K562 (cell line): ENCODE measurements around the gene KMT2D. TPM values are rescaled to one million over a fixed set of nuclear protein-coding genes. Genes with fewer than 3 reads are reported as not detected.

Experiments used
- ARID1B ChIP-seq: fragments of 450-650 bp; IDR thresholded peaks from 2 replicates; pipeline ENCODE4 v1.6.1; 2016; ENCODE audit warnings: antibody characterized with exemption, mild to moderate bottlenecking, inconsistent platforms
- COPS2 ChIP-seq: fragments of 450-650 bp; conservative IDR thresholded peaks from 2 replicates; pipeline ENCODE4 v1.6.1; 2016; ENCODE audit warnings: mild to moderate bottlenecking, moderate library complexity
- GATAD2B ChIP-seq: fragments of 450-650 bp; IDR thresholded peaks from 2 replicates; pipeline ENCODE4 v1.6.1; 2017; ENCODE audit warnings: mild to moderate bottlenecking, borderline replicate concordance
- GTF2E2 ChIP-seq: fragments of 200-800 bp; sonication (Bioruptor generic); IDR thresholded peaks from 2 replicates; pipeline ENCODE4 v1.6.1; 2016; ENCODE audit warnings: missing genetic modification characterization, missing compliant biosample characterization
- NFATC3 ChIP-seq: fragments of 450-650 bp; IDR thresholded peaks from 2 replicates; pipeline ENCODE4 v1.6.1; 2017; ENCODE audit warnings: mild to moderate bottlenecking
- NFE2L1 ChIP-seq: fragments of 450-650 bp; IDR thresholded peaks from 2 replicates; pipeline ENCODE4 v1.6.1; 2016; ENCODE audit warnings: missing genetic modification characterization, low read depth, mild to moderate bottlenecking, missing compliant biosample characterization, moderate library complexity, borderline replicate concordance
- PHB ChIP-seq: fragments of 250-450 bp; sonication (Bioruptor Pico); IDR thresholded peaks from 2 replicates; pipeline ENCODE4 v1.5.0; 2021
- POLR2AphosphoS5 ChIP-seq: IDR thresholded peaks from 2 replicates; pipeline ENCODE4 v1.6.1; 2011; ENCODE audit warnings: mild to moderate bottlenecking, low read depth, low read length, moderate library complexity; ENCODE audit not compliant: control insufficient read depth, insufficient read depth
- POLR2H ChIP-seq: IDR thresholded peaks from 2 replicates; pipeline ENCODE4 v1.6.1; 2016; ENCODE audit warnings: missing genetic modification characterization, low read depth, mild to moderate bottlenecking, control low read depth, missing compliant biosample characterization, moderate library complexity
- RBM15 ChIP-seq: fragments of 200-400 bp; formaldehyde crosslinking; IDR thresholded peaks from 2 replicates; pipeline ENCODE4 v1.6.1; 2018; ENCODE audit warnings: mild to moderate bottlenecking, low read length, moderate library complexity; ENCODE audit not compliant: insufficient read depth
- RNF2 ChIP-seq: sonication (generic); IDR thresholded peaks from 2 replicates; pipeline ENCODE4 v1.6.1; 2016
- SRSF9 ChIP-seq: fragments of 200-400 bp; formaldehyde crosslinking; IDR thresholded peaks from 2 replicates; pipeline ENCODE4 v1.6.1; 2017; ENCODE audit warnings: low read depth, low read length, borderline replicate concordance
- ZBTB8A ChIP-seq: fragments of 450-650 bp; IDR thresholded peaks from 2 replicates; pipeline ENCODE4 v1.6.1; 2018; ENCODE audit warnings: mild to moderate bottlenecking, moderate library complexity; ENCODE audit not compliant: partially characterized antibody
- ZNF217 ChIP-seq: sonication (generic); formaldehyde crosslinking; IDR thresholded peaks from 2 replicates; pipeline ENCODE4 v1.8.0; 2022; ENCODE audit warnings: mild to moderate bottlenecking, missing genetic modification reagents
- ZNF408 ChIP-seq: fragments of 250-450 bp; sonication (Bioruptor Pico); IDR thresholded peaks from 2 replicates; pipeline ENCODE4 v1.4.0; 2020; ENCODE audit warnings: low read depth, mild to moderate bottlenecking, moderate library complexity
- ZNF41 ChIP-seq: fragments of 250-450 bp; sonication (Bioruptor Pico); conservative IDR thresholded peaks from 2 replicates; pipeline ENCODE4 v1.4.0; 2020; ENCODE audit warnings: mild to moderate bottlenecking
- ZNF75A ChIP-seq: fragments of 450-650 bp; formaldehyde crosslinking; IDR thresholded peaks from 2 replicates; pipeline ENCODE4 v1.4.0; 2020; ENCODE audit warnings: mild to moderate bottlenecking
- polyA plus RNA-seq, 8 experiments: library from polyadenylated mRNA; depleted of rRNA in 4 of 8; stranded (reverse) in 5 of 8; unstranded in 3 of 8; fragments of >200 nt; fragmentation: Nextera tagmentation in 2 of 8; fragmentation: Illumina TruSeq in 1 of 8; extraction: Ambion mirVana in 2 of 8; extraction: Trizol in 1 of 8; gene quantifications; 2 replicates each; pipeline versions ENCODE4 v1.2.1 to v1.2.3, GENCODE V29; 2011 to 2014; ENCODE audit warnings: inconsistent platforms in 1 of 8, missing spikeins in 1 of 8
- total RNA-seq, 7 experiments: library from RNA; depleted of rRNA in 6 of 7; stranded (reverse); fragments of >200 nt in 6 of 7; fragmentation: Illumina TruSeq in 2 of 7; extraction: Trizol in 2 of 7; gene quantifications; 2 replicates each; pipeline versions ENCODE4 v1.2.1 to v1.2.3, GENCODE V29; 2011 to 2021; ENCODE audit warnings: low replicate concordance in 1 of 7
- TF ChIP-seq, protein P1 (sequence below): fragments of 250-450 bp; sonication (Bioruptor Pico); IDR thresholded peaks from 2 replicates; pipeline ENCODE4 v1.8.0; 2022; ENCODE audit warnings: inconsistent platforms, mild to moderate bottlenecking, moderate library complexity, borderline replicate concordance
- TF ChIP-seq, protein P2 (sequence below): sonication (generic); formaldehyde crosslinking; IDR thresholded peaks from 2 replicates; pipeline ENCODE4 v1.8.0; 2022; ENCODE audit warnings: missing genetic modification reagents, mild to moderate bottlenecking, moderate library complexity, borderline replicate concordance
- TF ChIP-seq, protein P3 (sequence below), 2 experiments: fragments of 450-650 bp in 1 of 2; sonication (generic) in 1 of 2; formaldehyde crosslinking; conservative IDR thresholded peaks; 2 replicates each; pipeline versions ENCODE4 v1.4.0 to v1.8.1; 2020 to 2022; ENCODE audit warnings: mild to moderate bottlenecking in 1 of 2, missing genetic modification reagents in 1 of 2
- TF ChIP-seq, protein P4 (sequence below): fragments of 450-650 bp; IDR thresholded peaks from 2 replicates; pipeline ENCODE4 v1.6.1; 2016; ENCODE audit warnings: missing biosample characterization, missing genetic modification characterization

KMT2D gene
- total and polyA plus RNA-seq, 9 of the 15 experiments (the other 6 are each of a cell fraction or from before 2014, with no cell fraction given), result 0.22 to 93.7 (median 13.7) TPM

DNA sequence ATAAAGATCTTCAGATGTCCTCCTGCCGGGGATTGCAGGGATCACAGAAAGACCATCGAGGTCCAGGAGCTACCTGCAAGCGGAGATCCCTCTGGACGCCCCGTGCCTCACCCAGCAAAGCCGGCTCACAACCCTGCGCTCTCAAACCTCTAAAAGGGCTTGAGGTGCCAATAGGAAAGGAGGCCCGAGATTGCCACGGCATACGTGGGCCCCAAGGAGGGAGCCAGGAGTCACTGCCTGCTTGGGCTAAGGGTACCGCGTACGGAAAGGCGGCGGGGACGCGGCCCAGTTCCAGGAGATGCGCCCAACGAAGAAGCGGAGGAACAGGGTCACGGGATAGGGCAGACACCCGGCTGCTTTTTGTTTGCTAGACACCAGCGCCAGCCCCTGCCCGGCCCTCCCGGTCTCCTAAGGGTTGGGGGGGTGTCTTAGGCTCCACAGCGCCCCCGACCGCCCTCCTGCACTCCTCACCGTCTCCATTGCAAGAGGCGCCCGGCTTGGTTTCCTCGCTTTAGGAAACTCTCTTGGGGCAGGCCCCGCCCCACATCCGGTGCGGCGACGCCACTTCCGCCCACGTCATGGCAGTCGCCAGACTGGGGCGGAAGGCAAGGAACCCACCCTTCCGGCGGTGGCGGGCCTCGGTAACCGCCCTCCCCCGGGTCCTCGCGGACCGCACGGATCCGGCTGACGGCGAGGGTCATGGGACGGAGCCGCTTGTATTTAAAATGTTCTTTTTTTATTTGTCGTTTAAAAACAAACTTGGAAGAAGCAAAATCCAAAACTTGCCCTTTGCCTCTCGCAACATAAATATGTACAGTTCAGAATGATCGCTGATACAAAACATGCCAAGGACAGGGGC, 42.1 kb downstream of the KMT2D start, which contains the start of gene PRKAG1 (continued):
- TF ChIP-seq PHB (CRISPR knock-in tag) (no peak), GATAD2B (no peak), NFATC3 (no peak), NFE2L1 (tag) (no peak), ZNF75A (CRISPR knock-in tag) (no peak), ZNF408 (no peak), RNF2 (peak; percentile 71), COPS2 (no peak), ARID1B (peak; percentile 19; the same call in 1 of the 2 replicates), POLR2AphosphoS5 (peak; percentile 94), RBM15 (no peak), ZBTB8A (no peak), ZNF217 (CRISPR knock-in tag) (no peak), SRSF9 (no peak), POLR2H (tag) (peak; percentile 97), GTF2E2 (tag) (peak; percentile 97), ZNF41 (no peak)
- TF ChIP-seq, protein P1, sequence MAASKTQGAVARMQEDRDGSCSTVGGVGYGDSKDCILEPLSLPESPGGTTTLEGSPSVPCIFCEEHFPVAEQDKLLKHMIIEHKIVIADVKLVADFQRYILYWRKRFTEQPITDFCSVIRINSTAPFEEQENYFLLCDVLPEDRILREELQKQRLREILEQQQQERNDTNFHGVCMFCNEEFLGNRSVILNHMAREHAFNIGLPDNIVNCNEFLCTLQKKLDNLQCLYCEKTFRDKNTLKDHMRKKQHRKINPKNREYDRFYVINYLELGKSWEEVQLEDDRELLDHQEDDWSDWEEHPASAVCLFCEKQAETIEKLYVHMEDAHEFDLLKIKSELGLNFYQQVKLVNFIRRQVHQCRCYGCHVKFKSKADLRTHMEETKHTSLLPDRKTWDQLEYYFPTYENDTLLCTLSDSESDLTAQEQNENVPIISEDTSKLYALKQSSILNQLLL (CRISPR knock-in tag), result no peak
- TF ChIP-seq, protein P2, sequence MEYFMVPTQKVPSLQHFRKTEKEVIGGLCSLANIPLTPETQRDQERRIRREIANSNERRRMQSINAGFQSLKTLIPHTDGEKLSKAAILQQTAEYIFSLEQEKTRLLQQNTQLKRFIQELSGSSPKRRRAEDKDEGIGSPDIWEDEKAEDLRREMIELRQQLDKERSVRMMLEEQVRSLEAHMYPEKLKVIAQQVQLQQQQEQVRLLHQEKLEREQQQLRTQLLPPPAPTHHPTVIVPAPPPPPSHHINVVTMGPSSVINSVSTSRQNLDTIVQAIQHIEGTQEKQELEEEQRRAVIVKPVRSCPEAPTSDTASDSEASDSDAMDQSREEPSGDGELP (CRISPR knock-in tag), result peak; percentile 85
- TF ChIP-seq, protein P3, sequence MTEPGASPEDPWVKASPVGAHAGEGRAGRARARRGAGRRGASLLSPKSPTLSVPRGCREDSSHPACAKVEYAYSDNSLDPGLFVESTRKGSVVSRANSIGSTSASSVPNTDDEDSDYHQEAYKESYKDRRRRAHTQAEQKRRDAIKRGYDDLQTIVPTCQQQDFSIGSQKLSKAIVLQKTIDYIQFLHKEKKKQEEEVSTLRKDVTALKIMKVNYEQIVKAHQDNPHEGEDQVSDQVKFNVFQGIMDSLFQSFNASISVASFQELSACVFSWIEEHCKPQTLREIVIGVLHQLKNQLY (CRISPR knock-in tag; conservative IDR thresholded peaks at IDR 0.05), result no peak
- TF ChIP-seq, protein P4, sequence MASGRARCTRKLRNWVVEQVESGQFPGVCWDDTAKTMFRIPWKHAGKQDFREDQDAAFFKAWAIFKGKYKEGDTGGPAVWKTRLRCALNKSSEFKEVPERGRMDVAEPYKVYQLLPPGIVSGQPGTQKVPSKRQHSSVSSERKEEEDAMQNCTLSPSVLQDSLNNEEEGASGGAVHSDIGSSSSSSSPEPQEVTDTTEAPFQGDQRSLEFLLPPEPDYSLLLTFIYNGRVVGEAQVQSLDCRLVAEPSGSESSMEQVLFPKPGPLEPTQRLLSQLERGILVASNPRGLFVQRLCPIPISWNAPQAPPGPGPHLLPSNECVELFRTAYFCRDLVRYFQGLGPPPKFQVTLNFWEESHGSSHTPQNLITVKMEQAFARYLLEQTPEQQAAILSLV (tag), result no peak
